ENCODE measurements around the gene CACNA1A.
"Not testable (repeated sequence)": the region's sequence is repeated elsewhere in the genome, so short reads cannot be mapped to it uniquely, and the experiment has no call there.

The CACNA1A gene

DNA sequence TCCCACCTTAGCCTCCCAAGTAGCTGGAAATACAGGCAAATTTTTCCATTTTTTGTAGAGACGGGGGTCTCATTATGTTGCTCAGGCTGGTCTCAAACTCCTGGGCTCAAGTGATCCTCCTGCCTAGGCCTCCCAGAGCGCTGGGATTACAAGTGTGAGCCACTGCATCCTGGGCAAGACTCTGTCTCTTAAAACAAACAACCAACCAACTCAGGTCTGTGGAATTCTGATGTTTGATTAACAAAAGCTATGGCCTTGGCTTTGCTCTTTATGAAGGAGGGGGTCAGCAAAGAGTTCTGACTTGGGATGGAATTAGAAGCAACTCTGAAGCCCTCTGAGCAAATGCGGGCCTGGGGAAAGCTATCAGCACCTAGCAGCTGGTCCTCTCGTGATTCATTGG, 238.4 kb downstream of the CACNA1A start:
- DNase-seq, result no peak

DNA sequence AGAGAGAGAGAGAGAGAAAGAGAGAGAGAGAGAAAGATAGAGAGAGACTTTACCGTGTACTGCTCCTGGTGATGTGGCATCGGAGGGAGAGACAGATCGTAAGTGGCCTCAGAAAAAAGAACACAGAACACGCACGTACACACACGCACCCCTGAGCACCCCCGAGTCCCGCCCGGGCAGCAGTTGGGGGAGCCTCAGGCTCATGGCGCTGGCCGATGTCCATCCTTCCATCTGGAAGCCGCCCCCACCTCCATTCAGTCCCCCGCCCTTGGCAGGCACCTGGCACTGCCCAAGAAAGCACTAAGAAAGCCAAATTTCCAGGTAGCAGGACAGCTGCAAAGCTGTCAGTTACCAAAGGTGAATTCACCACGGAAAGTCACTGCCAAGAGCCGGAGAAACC, 239.1 kb downstream of the CACNA1A start:
- DNase-seq, result no peak

DNA sequence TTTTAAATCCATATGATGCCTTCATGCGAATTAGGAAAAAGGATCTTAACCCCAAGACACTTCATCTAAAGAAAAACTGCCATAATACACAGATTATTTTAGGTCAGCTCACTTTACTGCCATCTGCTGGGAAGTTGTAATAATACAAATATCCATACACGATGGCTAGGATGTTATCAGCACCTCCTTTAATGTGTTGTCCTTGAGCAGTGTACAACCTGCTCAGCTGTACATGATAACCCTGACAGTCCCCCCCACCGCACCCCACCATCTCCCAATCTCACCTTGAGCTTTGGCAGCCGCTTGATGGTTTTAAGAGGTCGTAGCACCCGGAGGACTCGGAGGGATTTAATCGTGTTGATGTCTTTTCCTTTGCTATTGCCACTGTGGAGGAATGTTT, 243.8 kb downstream of the CACNA1A start:
- no peak for DNase-seq

DNA sequence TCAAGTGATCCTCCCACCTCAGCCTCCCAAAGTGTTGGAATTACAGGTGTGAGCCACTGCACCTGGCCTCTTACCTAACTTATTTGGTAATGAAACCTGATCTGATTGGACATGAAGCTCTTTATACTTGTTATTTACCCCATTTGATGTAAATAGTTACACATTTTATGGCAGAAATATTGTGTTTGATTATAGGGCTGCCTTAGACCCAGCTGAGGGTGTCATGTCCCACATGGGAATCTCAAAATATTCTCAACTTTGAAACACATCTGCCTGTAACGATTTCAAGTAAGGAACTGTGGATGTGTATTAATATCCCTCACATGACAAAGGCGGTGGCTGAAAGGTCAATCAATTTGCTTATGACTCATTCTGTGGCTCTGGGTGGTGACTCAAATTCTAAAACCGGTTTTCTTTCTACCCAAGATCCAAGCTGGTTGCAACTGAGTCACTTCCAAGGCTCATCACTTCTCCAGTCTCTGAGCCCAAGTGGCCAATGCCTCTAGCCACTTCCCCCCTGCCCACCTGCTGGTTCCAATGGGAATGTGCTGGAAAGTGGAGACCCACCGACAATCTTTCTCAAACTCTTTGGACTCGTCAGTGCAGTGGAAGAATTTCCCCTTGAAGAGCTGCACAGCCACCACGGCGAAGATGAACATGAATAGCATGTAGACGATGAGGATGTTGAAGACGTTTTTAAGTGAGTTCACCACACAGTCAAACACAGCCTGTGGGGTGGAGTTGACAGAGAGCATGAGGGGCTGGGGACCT, 245.2 kb downstream of the CACNA1A start:
- peak; percentile 40 for DNase-seq

DNA sequence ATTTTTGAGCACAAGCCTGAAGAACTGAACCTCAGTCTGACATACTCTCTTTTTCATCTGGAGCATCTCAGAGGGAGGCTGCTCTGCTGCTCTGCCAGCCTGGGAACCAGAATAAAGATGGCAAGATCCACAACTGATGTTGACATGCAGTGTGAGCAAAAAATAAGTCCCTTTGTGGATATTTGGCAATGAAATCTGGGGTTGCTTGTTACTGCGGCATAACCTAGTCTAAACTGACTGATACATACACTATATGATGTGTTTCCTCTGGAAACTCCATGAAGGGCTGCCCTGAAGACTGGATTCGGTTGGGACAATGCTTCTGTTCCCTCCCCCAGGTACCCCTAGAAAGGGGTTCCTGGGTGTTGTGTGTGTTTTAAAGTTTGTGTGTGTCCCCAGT, 249.4 kb downstream of the CACNA1A start:
- no peak for DNase-seq

DNA sequence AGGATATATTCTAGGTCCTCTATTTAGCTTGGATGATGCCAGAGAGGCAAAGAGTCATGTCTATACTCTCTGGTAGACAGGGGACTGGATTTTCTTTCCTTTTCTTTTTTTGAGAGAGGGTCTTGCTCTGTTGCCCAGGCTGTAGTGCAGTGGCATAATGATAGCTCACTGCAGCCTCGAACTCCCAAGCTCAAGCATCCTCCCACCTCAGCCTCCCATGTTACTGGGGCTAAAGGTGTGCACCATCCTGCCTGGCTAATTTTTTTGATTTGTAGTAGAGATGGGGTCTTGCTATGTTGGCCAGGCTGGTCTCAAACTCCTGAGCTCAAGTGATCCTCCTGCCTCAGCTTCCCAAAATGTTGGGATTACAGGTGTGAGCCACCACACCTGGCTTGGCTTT, 249.9 kb downstream of the CACNA1A start:
- not testable (repeated sequence) for DNase-seq

DNA sequence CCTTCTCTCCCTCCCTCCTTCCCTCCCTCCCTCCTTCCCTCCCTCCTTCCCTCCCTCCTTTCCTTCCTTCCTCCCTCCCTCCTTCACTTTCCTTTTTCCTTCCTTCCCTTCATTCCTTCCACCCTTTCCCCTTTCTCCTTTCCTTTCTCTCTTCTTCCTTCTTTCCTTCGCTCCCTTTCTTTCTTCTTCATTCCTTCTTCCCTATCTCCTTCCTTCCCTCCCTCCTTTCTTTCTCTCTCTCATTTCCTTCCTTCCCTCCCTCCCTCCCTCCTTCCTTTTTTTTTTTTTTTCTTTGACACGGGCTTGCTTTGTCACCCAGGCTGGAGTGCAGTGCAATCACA, 250.6 kb downstream of the CACNA1A start:
- no peak for DNase-seq

DNA sequence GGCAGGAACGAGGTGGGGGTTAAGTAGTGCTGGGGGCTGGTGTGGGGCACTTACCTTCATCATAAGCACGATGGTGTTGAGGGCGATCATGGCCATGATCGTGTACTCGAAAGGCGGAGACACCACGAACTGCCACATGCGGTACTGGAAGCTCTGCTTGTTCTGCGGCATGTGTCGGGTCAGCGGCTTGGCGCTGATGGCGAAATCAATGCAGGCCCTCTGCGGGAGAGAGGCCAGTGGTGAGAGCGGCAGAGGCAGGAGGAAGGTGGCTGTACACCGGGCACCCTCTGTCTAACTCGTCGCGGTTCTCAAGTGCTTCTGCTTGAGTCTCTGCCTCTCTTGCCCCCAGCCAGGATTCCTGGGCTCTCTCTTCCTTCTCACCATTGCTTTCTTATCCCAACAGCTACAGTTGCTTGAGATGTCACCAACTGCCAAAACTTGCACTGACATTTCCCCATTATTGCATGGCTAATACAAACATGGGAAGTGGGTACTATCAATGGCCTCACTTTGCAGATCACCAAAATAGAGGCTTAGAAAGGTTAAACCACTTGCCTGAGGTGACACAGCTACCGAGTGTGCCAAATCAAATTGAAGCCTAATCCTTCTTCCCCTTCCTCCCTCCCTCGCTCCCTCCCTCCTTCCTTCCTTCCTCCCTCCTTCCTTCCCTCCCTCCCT, 251.1 kb downstream of the CACNA1A start:
- no peak for DNase-seq

DNA sequence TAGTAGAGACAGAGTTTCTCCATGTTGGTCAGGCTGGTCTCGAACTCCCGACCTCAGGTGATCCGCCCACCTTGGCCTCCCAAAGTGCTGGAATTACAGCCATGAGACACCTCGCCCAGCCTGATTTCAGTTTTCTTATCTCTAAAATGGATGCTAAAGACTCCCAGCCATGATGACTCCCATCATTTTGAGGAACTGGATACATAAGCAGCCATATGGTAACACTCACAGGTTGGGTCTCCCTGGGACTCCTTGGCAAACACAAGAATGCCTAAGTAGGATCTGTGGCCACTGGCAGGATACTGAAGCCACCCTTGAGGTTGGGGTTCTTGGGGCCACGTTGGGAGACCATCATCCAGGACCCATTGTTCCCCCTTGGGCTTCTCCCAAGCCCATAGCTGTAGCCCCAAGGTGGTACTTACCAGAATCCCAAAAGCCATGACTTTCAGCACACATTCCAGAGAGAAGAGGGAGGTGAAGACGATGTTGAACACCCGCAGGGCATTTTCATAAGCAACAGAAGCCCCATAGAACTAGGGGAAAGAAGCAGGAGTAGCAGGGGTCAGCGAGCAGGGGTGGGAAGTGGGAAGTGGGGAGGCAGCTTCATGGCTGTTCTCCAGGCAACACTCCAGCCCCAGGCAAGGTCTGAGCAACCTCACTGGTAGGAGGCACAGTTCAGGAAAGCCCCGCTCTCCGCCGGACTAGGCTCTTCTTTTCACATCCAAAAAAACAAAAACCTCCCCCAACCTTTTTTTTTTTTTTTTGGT, 253.5 kb downstream of the CACNA1A start:
- DNase-seq, result no peak

DNA sequence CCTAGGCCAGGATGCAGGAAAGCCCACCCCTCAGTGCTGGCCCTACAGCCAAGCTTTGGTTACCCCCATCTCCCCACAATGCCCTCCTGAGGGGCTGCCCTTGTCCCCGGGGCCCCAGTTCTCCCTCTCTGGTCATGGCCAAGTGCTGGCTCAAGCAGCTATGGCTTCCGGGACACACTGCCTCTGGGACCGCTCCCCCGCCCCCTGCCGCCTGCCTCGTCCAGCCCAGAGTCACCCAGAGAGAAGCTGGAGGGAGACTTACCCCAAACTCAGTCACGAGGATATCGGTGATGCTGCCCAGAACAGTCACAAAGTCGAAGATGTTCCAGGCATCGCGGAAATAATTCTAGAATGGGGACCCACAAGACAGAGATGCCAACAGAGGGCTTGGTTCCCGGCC, 261.4 kb downstream of the CACNA1A start:
- no peak for DNase-seq

DNA sequence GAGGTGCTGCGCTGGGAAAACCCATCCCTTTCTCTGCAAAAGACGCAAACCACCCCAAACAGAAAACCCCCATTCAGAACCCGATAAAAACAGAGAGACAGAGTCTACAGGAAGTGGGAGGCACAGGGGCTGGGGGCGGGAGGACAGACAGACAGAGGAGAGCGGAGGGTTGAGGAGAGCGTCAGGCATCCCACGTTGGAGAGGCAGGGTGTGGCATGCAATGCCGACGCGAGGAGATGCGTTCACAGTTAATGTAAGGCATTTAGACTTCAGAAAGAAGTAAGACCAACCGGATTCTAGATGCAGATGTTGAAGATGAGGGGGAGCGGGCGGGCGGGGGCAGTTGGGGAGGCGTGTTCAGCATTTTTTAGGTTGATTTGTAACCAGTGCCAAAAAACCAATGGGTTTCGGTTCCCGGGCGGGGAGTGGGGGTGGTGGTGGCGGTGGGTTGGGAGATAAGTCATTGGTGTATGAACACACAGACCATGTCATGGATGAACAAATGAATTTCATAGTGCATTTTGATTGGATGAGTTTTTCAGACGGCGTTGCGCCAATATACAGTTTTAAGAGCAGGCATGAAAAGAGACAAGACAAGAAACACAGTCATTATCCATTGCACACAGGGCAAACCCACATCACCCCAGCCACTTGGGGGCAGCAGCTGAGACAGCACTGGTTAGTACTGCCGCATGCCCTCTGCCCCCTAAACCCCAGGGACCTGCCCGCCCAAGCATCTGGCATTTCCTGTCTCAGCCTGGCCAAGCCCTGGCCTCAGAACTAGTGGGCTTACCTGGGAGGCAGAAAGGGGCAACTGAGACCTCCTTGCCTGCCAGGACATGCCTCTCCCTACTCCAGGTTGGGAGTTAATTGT, 264.8 kb downstream of the CACNA1A start:
- no peak for DNase-seq

DNA sequence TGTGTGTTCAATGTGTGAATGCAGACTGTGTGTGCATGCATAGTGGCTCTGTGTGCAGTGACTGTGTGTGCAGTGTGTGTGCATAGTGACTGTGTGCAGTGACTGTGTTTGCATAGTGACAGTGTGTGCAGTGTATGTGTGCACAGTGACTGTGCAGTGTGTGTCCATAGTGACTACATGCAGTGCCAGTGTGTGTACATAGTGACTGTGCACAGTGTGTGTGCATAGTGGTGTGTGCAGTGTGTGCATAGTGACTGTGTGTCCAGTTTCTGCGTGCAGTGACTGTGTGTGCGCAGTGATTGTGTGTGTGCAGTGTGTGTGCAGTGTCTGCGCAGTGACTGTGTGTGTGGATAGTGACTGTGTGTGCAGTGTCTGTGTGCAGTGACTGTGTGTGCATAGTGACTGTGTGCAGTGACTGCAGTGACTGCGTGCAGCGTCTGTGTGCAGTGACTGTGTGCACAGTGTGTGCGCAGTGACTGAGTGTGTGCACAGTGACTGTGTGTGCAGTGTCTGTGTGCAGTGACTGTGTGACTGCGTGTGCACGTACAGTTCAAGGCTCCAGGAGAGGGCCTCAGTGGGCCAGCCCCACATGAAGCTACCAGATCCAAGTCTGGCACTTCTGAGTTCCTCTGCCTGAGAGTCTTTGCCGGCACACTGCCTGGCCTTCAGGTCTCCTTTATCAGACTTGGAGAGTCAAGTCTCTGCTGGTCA, 265.8 kb downstream of the CACNA1A start:
- no peak for DNase-seq

DNA sequence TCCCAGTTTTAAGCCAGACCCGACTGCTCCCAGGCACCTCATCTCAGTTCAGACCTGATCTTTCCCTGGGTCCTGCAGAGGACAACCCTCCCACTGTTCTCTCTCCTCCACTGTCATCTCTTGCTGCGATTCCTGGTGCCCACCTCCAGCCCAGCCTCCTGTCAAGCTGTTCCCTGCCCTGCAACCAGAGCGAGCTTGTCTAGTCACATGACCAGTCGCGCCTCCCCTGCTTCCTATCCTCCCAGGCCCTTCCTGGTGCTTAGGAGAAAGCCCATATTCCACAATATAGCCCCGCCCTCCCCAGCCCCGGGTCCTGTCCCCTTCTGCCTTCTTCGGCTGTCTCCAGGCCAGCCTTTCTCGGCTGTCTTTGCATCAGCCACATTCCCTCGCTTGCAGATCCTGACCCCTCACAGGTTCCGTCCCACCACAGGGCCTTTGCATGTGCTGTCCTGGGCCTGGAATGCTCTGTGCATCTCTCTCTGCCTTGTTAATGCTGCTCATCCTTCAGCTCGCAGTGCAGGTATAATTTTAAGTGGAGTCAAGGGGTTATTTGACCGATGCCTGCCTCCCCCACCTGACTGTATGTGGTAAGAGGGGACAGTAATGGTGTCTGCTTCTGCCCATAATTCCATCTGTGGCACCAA, 267.3 kb downstream of the CACNA1A start:
- no peak for DNase-seq

DNA sequence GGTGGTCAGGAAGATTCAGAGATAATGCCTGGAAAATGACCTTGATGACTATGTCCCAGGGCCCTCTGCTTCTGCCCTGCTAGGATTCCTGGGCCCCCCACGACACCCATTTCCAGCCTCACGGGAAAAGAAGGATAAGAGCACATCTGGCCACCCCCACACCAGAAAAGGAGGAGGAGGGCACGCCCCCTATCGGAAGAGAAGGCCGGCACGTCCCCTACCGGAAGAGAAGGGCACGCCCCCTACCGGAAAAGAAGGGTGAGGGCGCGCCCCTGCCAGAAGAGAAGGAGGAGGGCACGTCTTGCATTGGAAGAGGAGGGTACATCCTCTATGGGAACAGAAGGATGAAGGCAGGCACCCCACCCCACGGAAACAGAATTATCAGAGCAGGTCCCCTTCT, 271.8 kb downstream of the CACNA1A start:
- DNase-seq, result peak; percentile 50

DNA sequence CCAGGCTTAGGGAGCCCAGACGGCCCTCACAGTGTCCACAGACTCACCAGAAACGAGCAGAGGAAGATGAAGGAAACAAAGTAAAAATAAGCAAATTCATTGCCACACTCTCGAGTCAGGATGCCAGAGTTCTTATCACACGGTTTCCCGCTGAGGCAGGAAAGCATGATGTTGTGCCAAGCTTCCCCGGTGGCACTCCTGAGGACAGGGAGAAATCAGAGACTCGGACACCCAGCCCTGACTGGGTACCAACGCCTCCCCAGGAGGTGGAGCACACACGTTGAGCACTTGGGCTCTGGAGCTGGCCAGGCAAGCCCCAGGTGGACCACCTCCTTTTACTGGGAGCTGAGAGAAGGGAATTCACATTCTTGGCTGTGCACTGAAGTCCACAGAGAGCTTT, 274.6 kb downstream of the CACNA1A start:
- no peak for DNase-seq

DNA sequence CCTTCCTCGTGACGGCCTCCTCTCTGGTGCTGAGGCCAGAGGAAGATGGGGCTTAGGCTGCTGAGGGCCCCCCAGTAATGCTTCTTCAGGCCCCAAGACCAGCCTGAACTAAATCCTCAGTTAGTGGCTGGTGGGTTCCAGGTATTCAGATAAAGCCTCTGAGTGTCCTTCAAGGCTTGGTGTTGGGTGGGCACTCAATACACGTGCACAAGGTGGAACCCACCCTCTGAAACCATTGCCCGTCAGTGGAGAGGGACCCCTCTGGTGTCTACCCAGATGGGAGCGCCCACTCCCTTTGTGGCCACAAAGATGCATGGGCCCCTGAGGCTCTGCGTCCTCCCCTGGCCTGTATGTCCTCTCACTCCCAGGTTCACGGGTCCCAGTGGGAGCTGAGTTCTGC, 277.0 kb downstream of the CACNA1A start:
- no peak for DNase-seq

DNA sequence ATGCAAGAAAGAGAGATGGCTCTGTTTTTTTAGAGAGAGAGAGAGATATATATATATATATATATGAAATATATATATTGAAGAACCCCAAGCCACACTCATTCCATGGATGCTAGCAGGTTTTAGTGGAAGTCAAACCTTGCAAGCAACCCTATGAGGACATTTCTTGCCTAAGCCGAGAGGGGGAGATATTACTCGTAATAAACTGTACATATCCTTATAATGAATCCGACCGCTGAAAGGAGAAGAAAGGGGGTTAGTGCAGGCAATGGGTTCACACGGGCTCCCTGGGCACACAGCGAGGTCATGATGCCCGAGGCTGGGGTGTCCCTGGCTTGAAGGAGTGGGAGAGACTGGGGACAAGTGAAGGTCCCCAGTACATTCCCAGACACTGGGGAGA, 277.7 kb downstream of the CACNA1A start:
- no peak for DNase-seq

DNA sequence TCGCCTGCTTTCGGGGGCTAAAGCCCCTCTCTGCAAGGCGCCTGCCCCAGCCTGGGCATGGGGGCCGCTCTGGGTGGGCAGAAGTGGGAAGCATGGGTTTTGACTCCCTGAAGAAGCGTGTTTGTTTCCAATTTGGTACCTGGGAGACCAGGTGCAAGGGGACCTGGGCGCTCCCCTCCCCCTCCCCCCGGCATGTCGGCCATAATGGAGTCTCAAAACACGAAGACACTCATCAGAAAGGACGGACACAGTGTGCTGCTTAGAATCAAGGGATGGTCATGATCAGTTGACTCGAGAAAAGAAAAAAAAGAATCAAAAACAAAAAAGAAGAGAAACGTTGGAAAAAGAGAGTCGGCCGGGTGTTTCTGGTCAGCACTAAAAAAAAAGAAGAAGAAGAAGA, 279.3 kb downstream of the CACNA1A start:
- no peak for DNase-seq

DNA sequence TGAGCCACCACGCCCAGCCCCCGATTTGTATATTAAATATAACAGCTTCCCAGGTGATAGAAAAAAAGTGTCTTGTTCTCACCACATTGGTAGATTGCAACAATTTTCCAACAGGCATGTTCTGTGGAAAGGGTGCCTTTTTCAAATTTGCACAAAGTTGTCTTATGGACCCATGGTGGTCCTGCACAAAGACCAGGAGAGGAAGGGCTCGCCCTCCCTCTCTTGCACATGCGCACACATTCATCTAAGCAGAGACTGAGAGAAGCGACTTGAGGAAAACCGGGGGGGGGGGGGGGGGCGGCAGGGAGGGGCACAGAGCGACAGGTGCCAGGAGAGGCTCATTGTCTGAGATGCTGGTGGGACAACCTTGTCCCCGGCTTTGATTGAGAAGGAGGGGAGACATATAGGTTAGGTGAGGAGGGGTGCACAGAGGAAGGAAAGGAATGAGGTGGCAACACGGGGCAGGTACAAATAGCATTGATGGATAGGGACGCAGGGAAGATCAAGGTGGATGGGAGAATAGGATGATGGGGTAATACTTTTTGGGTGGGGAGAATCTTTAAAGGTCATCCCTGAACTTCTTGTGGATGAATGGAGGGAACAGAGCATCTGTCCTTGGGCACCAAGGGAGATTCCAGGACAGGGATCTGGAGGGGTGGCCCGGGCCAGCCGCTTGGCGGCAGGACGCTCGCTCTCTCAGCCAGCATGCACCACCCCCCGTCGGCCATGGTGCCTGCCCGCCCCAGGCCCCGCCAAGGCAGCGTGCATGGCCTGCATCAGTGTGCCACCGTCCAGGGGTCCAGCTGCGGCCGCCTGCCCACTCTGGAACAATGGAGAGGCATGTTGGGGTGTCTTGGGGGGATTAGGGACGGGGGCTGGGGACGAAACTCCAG, 280.1 kb downstream of the CACNA1A start:
- no peak for DNase-seq

DNA sequence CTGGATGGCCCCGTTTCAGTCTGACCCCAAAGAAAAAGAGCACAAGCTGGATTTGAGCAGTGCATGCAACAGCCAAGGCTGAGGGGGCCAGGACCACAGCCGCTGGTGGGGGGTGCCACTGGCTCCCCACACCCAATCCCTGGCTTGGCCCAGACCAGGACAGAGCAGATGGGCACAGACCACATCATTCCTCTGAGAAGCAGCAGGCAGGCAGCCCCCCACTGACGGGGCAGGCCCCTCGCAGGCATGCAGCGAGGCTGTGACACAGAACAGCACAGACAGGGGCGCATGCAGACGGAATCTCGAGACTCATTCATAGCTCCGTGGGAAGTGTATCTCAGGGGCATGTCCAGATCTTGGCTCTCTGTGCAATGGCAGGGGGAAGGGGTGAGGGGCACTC, 281.2 kb downstream of the CACNA1A start:
- DNase-seq, result no peak

DNA sequence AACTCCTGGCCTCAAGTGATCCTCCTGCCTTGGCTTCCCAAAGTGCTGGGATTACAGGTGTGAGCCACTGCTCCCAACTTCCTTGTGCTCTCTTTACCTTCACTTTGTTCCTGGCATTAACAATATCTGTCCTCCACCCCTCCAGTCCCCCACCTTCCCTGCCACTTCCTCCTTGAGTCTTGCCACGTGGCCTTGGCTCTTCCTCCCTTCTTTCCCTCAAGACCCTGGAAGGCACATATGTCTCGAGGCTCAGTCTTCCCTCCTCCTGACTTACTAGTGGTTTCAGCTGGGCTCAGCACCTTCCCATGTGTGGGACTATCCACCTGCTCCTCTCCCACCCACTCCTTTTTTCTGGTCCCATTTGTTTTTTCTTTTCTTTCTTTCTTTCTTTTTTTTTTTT, 285.4 kb downstream of the CACNA1A start:
- DNase-seq, result no peak
